KG1 (cell line): Measurements from ENCODE around the gene TH.
"Not testable (repeated sequence)": the region's sequence is repeated elsewhere in the genome, so short reads cannot be mapped to it uniquely, and the experiment has no call there.

ENCODE experiments used
- DNase-seq: peaks from one replicate; lab custom pipeline; 2025; lab: John Stamatoyannopoulos, UW

TH gene

GRCh38 chr11:2195756-2196088 is 24.1 kb upstream of the TH start:
- DNase-seq, result no peak

DNA sequence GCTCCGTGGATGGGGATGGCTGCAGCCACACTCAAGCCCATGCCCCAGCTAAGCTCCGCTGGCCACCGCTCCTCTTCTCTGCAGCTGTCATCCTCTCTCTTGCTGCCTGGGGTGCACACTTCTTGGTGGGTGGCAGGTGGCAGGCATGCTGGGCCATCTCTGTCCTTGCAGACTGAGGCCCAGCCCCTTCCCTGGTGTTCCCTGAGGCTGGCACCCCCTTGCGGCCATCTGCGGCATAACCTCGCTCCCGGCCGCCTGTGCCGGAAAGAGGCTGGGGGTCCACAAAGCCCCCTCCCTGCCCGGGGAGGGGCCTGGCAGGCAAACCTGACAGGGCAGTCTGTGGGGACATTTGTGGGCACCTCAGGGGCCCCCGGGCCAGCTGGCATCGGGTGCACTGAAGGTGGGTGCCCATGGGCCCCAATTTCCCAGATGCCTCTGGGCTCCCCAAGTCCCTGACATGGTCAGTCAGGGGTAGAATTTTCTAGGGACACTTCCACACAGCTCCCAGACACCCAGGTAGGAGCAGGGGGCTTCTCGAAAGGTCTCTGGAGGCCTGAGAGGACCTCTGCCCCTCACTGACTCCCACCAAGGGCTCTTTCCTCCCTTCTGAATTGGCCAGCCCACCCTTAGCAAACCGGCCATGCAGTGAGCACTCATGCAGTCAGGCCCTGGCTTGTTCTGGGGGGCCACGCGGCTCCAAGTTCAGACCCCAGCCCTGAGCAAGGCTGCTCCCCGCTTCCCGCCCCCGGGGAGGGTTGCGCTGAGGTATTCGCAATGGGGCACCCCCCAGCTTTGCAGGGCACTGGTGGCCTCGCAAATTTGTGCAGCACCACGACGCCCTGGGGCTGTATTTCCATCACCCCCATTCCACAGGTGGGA is 23.5 kb upstream of the TH start:
- no peak for DNase-seq

DNA sequence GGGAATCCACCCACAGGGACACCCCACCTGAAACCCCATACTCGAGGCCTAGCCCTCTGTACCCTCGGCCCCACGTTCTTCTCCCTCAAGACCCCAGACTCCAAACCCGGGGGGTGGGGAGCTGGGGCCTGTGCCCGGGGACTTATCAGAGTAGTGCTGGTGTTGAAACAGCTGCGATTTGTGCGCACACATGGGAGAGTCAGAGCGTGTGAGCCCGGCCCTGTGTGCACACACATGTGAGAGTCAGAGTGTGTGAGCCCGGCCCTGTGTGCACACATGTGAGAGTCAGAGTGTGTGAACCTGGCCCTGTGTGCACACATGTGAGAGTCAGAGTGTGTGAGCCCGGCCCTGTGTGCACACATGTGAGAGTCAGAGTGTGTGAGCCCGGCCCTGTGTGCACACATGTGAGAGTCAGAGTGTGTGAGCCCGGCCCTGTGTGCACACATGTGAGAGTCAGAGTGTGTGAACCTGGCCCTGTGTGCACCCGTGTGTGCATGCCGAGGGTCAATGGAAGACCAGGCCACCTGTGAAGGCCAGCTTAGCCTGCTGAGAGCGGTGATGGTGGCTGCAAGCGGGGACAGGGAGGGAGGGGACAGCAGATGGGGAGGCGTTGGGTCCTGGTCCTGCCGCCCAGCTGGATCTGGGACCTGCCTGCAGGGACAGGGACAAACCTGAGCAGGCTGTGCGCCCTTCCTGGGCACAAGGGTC is 22.4 kb upstream of the TH start:
- not testable (repeated sequence) for DNase-seq

- DNase-seq, result no peak
Observed at GRCh38 chr11:2193099-2193887, 21.7 kb upstream of the TH start.

GRCh38 chr11:2192435-2192834 is 20.8 kb upstream of the TH start:
- no peak for DNase-seq

GRCh38 chr11:2191883-2192282 is 20.3 kb upstream of the TH start:
- DNase-seq, result no peak

- no peak for DNase-seq
Observed at GRCh38 chr11:2190657-2191471, 19.2 kb upstream of the TH start.

DNA sequence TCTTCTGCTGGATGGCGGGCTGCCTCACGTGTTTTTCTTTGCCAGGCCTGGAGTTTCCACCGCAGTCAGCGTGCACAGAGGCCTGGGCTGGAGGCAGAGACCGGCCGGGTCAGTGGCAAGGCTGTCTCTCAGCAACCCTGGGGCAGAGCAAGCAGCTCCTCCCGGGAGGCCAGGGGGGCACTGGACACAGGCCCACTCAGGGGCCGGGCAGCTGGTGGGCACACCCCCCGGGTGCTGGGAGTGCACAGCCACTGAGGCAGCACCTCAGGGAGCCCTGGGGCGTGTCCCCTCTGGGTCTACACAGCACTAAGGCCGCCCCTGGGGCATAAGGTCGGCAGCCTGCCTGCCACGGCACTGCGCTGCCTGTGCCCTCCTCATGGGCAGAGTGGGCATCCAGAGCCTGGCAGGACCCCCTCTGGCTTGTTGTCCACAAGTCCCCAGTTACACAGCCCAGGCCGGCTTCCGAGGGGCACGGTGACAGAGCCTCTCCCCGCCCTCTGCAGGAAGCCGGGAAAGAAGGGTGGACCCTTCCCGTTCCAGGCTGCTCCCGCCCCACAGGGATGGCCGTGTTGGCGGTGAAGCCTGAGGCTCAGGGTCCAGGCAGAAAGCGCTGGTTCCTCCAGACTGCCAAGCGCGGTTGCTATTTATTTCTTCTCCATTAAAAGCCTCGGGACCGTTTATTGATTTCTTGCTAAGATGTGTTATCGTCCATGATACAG is 18.5 kb upstream of the TH start:
- no peak for DNase-seq

DNA sequence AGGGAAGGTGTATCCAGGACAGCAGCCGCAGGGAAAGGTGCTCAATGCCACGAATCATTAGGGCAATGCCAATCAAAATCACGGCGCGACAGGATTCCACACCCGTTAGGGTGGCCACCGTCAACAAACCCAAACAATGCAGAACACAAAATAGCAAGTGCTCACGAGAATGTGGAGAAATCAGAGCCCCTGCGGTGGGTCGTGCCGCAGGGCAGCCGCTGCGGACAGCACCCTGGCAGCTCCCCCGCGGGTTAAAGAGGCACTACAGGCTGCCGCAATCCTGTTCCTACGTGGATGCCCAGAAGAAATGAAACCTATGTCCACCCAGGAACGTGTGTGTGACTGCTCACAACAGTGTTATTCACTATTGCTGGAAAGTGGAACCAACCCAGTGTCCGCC is 17.1 kb upstream of the TH start:
- DNase-seq, result no peak

DNA sequence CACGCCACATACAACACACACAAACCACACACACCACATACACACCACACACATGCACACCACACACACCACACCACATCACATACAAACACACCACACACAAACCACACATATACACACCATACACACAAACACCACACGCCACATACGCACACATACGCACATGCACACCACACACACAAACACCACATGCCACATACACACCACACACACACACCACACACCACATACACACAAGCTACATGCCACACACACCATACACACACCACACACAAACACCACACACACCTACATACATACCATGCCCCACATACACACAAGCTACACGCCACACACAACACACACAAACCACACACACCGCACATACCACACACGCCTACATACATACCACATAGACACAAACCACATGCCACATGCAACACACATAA is 15.7 kb upstream of the TH start:
- DNase-seq, result no peak

DNA sequence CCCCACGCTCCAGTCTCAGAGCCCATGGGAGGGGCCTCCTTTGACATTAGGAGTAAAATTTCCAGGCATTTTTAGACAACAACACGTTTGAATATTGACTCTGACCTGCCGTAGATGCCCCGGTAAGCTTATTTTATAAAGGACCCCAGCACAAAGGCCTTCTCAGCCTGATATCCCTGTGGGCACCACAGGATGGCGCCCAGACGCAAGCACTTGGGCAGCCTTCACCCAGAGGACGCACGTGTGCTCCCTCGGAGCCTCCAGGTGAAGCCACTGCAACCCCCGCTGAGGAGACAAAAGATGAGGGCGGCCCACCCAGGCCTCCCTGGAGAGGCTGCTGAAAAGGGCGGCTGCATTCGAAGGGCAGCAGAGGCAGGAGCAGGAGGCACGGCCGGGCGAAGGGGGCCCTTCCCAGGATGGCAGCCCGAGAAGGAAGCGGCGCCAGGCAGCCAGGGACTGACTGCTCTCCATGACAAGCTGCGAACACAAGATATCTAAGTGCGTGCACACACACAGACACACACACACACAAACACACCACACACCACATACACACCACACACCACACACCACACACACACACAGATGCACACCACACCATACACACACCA is 15.2 kb upstream of the TH start:
- DNase-seq, result peak; percentile 36

- no peak for DNase-seq
Observed at GRCh38 chr11:2185324-2186085, 13.9 kb upstream of the TH start.

GRCh38 chr11:2182692-2183474 is 11.3 kb upstream of the TH start:
- DNase-seq, result no peak

DNA sequence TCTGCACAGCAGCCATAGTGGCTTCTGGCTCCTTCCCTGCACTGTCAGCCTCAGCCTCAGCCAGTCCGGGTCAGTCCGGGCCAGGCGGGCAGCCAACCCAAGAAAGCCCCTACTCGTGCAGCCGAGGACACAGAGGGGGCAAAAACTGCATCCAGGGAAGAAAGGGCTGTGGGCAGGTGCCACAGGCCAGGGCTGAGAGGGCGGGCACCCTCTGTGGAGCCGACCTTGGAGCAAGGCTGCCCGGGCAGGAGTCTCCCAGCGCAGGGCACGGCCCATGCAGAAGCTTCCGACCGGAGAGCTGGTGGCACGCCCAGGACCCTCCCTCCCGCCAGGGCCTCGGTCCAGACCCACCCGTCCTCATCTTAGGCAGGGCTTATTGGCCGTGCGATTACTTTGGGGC is 10.5 kb upstream of the TH start:
- no peak for DNase-seq

- DNase-seq, result no peak
Observed at GRCh38 chr11:2180789-2181370, 9.3 kb upstream of the TH start.

- DNase-seq, result no peak
Observed at GRCh38 chr11:2180347-2180746, 8.7 kb upstream of the TH start.

GRCh38 chr11:2179516-2179915 is 7.9 kb upstream of the TH start:
- no peak for DNase-seq

GRCh38 chr11:2178906-2179494 is 7.4 kb upstream of the TH start:
- no peak for DNase-seq
